Measurements from ENCODE around the gene DLG1.

GRCh38 chr3:197083486-197083885 lies 214.9 kb downstream of the DLG1 start:
- TF ChIP-seq YY1 (IDR thresholded peaks at IDR 0.05; ENCODE audit: low read depth) = no peak
- no peak for TF ChIP-seq MAX (IDR thresholded peaks at IDR 0.05)
- no peak for TF ChIP-seq REST (IDR thresholded peaks at IDR 0.05; ENCODE audit: low read depth)
- no peak for TF ChIP-seq FOXM1 (IDR thresholded peaks at IDR 0.05; ENCODE audit: borderline replicate concordance, low read depth)
- no peak for TF ChIP-seq ZBTB7A (IDR thresholded peaks at IDR 0.05; ENCODE audit: low read depth)
- no peak for TF ChIP-seq TCF12 (IDR thresholded peaks at IDR 0.05; ENCODE audit: low read depth)
- TF ChIP-seq TAF1 (IDR thresholded peaks at IDR 0.05; ENCODE audit: low read depth) = no peak
- no peak for TF ChIP-seq EGR1 (IDR thresholded peaks at IDR 0.05)
- TF ChIP-seq EP300 (IDR thresholded peaks at IDR 0.05; ENCODE audit: borderline replicate concordance) = no peak
- no peak for TF ChIP-seq TEAD4 (IDR thresholded peaks at IDR 0.05)
- TF ChIP-seq CEBPB (IDR thresholded peaks at IDR 0.05) = no peak
- no peak for TF ChIP-seq RAD21 (IDR thresholded peaks at IDR 0.05; ENCODE audit: low read depth)
- no peak for TF ChIP-seq NFIC (IDR thresholded peaks at IDR 0.05)
- TF ChIP-seq CREB1 (IDR thresholded peaks at IDR 0.05; ENCODE audit: low read depth) = no peak
